Ascending aorta (tissue), 2 donors: ENCODE data around the gene LENG8. TPM values are rescaled to one million over a fixed set of nuclear protein-coding genes. Genes with fewer than 3 reads are reported as not detected.

Source experiments
- DNase-seq, 2 donors: peaks; one replicate each; pipeline ENCODE4 v3.0.0-alpha.2; 2019; ENCODE audit warnings: low spot score in 2 of 2
- H3K27ac ChIP-seq, 2 donors: fragments of 200-600 bp; sonication (generic); one replicate each; pipeline ENCODE4 v1.5.1; 2016 to 2017; ENCODE audit warnings: mild to moderate bottlenecking in 1 of 2
- H3K27me3 ChIP-seq: fragments of 200-600 bp; sonication (generic); one replicate; pipeline ENCODE4 v1.5.1; 2017
- H3K36me3 ChIP-seq, 2 donors: fragments of 200-600 bp; sonication (generic); one replicate each; pipeline ENCODE4 v1.5.1; 2016
- H3K4me1 ChIP-seq, 2 donors: fragments of 200-600 bp; sonication (generic); one replicate each; pipeline ENCODE4 v1.5.1; 2016 to 2017; ENCODE audit warnings: mild to moderate bottlenecking in 1 of 2
- H3K4me3 ChIP-seq, 2 donors: fragments of 200-600 bp; sonication (generic); one replicate each; pipeline ENCODE4 v1.5.1; 2016 to 2017; ENCODE audit warnings: mild to moderate bottlenecking in 1 of 2
- H3K9me3 ChIP-seq, 2 donors: fragments of 200-600 bp; sonication (generic); one replicate each; pipeline ENCODE4 v1.5.1; 2016
- intact Hi-C: fragments of 100-400 bp; cut with DNase I; formaldehyde crosslinking; loops from one replicate; pipeline ENCODE4 v1.15.1; 2023
- total RNA-seq: library from RNA; depleted of rRNA; stranded (reverse); fragments of >200 nt; gene quantifications from one replicate; pipeline ENCODE4 v1.1.0, GENCODE V29; 2016
- TF ChIP-seq, protein P1 (sequence below), 3 experiments: fragments of 200-600 bp in 2 of 3; fragments of 450-650 bp in 1 of 3; sonication (generic) in 2 of 3; IDR thresholded peaks; one replicate each; pipeline ENCODE4 v1.5.1; 2016 to 2019; ENCODE audit warnings: antibody characterized with exemption in 3 of 3, mild to moderate bottlenecking in 1 of 3, moderate library complexity in 1 of 3

LENG8 gene
- total RNA-seq, 1 donor from 2014 or later: 402 TPM

- no peak overlapping the region for H3K4me3 ChIP-seq
- no peaks in the 10 kb centered on the region for H3K9me3 ChIP-seq
- no peaks in the 10 kb centered on the region for H3K36me3 ChIP-seq
- no peak overlapping the region for H3K27ac ChIP-seq
- intact Hi-C loops: no loop called here
- DNase-seq: no peak
- H3K27me3 ChIP-seq: peaks cover 9% of the 10 kb centered on the region
- H3K4me1 ChIP-seq: peaks cover 0 to 3% of the 10 kb centered on the region in 2 donors
- TF ChIP-seq, protein P1, sequence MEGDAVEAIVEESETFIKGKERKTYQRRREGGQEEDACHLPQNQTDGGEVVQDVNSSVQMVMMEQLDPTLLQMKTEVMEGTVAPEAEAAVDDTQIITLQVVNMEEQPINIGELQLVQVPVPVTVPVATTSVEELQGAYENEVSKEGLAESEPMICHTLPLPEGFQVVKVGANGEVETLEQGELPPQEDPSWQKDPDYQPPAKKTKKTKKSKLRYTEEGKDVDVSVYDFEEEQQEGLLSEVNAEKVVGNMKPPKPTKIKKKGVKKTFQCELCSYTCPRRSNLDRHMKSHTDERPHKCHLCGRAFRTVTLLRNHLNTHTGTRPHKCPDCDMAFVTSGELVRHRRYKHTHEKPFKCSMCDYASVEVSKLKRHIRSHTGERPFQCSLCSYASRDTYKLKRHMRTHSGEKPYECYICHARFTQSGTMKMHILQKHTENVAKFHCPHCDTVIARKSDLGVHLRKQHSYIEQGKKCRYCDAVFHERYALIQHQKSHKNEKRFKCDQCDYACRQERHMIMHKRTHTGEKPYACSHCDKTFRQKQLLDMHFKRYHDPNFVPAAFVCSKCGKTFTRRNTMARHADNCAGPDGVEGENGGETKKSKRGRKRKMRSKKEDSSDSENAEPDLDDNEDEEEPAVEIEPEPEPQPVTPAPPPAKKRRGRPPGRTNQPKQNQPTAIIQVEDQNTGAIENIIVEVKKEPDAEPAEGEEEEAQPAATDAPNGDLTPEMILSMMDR (IDR thresholded peaks at IDR 0.05): no peak
Measured at GRCh38 chr19:54420383-54421168, 28.4 kb upstream of the LENG8 start.

- peaks cover 8% of the 10 kb centered on the region for H3K27me3 ChIP-seq
- TF ChIP-seq, protein P1 (IDR thresholded peaks at IDR 0.05): no peak
- H3K36me3 ChIP-seq: no peaks in the 10 kb centered on the region
- intact Hi-C loops: no loop called here
- no peak overlapping the region for H3K4me3 ChIP-seq
- no peaks in the 10 kb centered on the region for H3K9me3 ChIP-seq
- H3K4me1 ChIP-seq: peaks cover 0 to 3% of the 10 kb centered on the region in 2 donors
- no peak for DNase-seq
- no peak overlapping the region for H3K27ac ChIP-seq
Measured at GRCh38 chr19:54421169-54421516, 27.9 kb upstream of the LENG8 start.

- TF ChIP-seq, protein P1 (IDR thresholded peaks at IDR 0.05): no peak
- H3K27ac ChIP-seq: no peak overlapping the region
- DNase-seq: no peak
- intact Hi-C loops: no loop called here
- peaks cover 0 to 3% of the 10 kb centered on the region in 2 donors for H3K4me1 ChIP-seq
- peaks cover 5% of the 10 kb centered on the region for H3K27me3 ChIP-seq
- H3K9me3 ChIP-seq: no peaks in the 10 kb centered on the region
- H3K4me3 ChIP-seq: no peak overlapping the region
- H3K36me3 ChIP-seq: no peaks in the 10 kb centered on the region
Measured at GRCh38 chr19:54421521-54421920, 27.5 kb upstream of the LENG8 start.

- H3K4me3 ChIP-seq: no peak overlapping the region
- DNase-seq: no peak
- H3K36me3 ChIP-seq: no peaks in the 10 kb centered on the region
- intact Hi-C loops: no loop called here
- H3K9me3 ChIP-seq: no peaks in the 10 kb centered on the region
- peaks cover 0 to 3% of the 10 kb centered on the region in 2 donors for H3K4me1 ChIP-seq
- no peak overlapping the region for H3K27ac ChIP-seq
- TF ChIP-seq, protein P1 (IDR thresholded peaks at IDR 0.05): no peak
- no peaks in the 10 kb centered on the region for H3K27me3 ChIP-seq
Measured at GRCh38 chr19:54422136-54422535, 26.9 kb upstream of the LENG8 start.

GRCh38 chr19:54424201-54424600 is 24.8 kb upstream of the LENG8 start:
- Histone ChIP-seq H3K4me1 (peaks cover 0 to 3% of the 10 kb centered on the region in 2 donors), H3K27me3 (no peaks in the 10 kb centered on the region), H3K27ac (no peak overlapping the region), H3K9me3 (no peaks in the 10 kb centered on the region), H3K4me3 (no peak overlapping the region), H3K36me3 (no peaks in the 10 kb centered on the region)
- TF ChIP-seq, protein P1 (IDR thresholded peaks at IDR 0.05): no peak
- DNase-seq: no peak
- intact Hi-C loops: no loop called here
